Mammary epithelial cell (primary cell): Measurements from ENCODE around the gene ROBO1.

Source experiments
- EZH2 ChIP-seq: IDR thresholded peaks from 2 replicates; pipeline ENCODE4 v1.6.1; 2012; ENCODE audit warnings: low read length, inconsistent platforms, borderline replicate concordance
- TF ChIP-seq, protein P1 (sequence below), 2 donors: IDR thresholded peaks in 1 of 2; conservative IDR thresholded peaks in 1 of 2; 2 replicates each; pipeline ENCODE4 v1.5.1; 2011 to 2012; ENCODE audit warnings: inconsistent platforms in 2 of 2, low read length in 2 of 2, mild to moderate bottlenecking in 2 of 2, control low read depth in 1 of 2, low read depth in 1 of 2; ENCODE audit not compliant: insufficient read depth in 1 of 2; ENCODE audit errors: extremely low read depth in 1 of 2

DNA sequence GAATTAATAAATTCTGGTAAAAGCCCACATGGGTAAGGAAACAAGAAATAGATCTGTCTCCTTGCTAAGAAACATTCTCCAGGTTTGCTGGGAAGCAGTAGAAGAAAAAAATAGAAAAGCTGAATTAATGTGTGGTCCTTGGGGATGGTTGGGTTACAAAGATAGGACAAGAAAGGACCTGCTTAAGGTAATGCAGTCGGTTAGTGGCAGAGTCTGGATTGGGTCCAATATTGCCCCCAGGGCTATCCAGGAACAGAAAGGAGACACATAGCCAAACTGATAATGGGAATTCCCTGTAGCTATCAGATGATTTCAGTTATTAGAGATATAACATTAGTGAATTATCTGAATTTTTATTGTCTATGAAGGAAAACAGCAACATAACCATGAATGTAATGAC, 584.3 kb downstream of the ROBO1 start:
- TF ChIP-seq, protein P1, sequence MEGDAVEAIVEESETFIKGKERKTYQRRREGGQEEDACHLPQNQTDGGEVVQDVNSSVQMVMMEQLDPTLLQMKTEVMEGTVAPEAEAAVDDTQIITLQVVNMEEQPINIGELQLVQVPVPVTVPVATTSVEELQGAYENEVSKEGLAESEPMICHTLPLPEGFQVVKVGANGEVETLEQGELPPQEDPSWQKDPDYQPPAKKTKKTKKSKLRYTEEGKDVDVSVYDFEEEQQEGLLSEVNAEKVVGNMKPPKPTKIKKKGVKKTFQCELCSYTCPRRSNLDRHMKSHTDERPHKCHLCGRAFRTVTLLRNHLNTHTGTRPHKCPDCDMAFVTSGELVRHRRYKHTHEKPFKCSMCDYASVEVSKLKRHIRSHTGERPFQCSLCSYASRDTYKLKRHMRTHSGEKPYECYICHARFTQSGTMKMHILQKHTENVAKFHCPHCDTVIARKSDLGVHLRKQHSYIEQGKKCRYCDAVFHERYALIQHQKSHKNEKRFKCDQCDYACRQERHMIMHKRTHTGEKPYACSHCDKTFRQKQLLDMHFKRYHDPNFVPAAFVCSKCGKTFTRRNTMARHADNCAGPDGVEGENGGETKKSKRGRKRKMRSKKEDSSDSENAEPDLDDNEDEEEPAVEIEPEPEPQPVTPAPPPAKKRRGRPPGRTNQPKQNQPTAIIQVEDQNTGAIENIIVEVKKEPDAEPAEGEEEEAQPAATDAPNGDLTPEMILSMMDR (conservative IDR thresholded peaks at IDR 0.05 in 1 of 2, IDR thresholded peaks at IDR 0.05 in 1 of 2; ENCODE audit: extremely low read depth in 1 of 2, insufficient read depth in 1 of 2, low read depth in 1 of 2, low read length in 2 of 2): no peak
- TF ChIP-seq EZH2: no peak
